GM18870 (cell line): Measurements from ENCODE around the gene CCDC89.
A peak's percentile ranks its signal among the peaks of the same experiment; 100 is the strongest.

Experiments used
- ATAC-seq: cut with Tn5 transposase; IDR thresholded peaks from one replicate; pipeline ENCODE4 v1.9.1; 2021; ENCODE audit warnings: moderate library complexity; ENCODE audit not compliant: unreplicated experiment

The CCDC89 gene

GRCh38 chr11:85685820-85686459, at the start of gene CCDC89:
TSS of gene CCDC89 (minus strand) at chr11:85686195. CDS start at chr11:85686130, 65 bp downstream.
- ATAC-seq: no peak

DNA sequence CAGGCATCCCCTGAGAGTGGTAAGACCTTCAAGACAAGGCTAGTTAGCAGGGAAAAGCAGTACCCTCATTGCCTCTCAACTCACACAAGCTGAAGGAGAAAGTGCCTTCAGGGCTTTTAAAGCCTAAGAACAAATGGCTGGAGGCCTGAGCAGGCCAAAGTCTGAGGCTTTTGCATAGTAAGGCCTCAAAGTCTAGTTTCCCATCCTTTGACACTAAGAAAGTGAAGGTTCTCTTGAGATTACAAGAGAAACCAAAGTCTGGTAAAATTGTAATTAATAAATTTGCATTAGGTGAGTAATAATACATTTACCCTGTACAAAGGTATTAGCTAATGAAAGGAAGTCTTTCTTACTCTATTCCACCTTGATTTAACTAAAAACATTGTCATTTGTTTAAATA, 47.0 kb upstream of the CCDC89 start:
- ATAC-seq: peak; percentile 77

DNA sequence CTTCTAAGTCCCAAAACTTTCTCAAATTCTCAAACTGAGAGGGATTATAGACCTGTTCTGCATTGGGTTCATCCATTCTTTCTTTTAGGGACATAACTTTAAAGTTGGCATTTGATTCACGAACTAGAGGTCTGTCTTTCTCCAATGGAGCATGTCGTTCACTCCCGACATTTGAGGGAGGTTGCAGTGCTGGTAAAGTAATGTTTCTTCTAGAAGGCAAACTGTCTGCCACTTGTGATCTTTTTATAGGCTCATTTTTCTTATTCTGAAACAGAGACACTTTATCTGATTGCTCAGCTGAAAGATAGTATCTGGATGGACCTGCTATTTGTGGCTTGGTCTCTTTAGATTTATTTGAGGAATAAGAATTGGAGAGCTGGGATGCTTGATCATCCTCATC, 40.4 kb upstream of the CCDC89 start:
- no peak for ATAC-seq

GRCh38 chr11:85725510-85726258, 39.7 kb upstream of the CCDC89 start:
- ATAC-seq: no peak

DNA sequence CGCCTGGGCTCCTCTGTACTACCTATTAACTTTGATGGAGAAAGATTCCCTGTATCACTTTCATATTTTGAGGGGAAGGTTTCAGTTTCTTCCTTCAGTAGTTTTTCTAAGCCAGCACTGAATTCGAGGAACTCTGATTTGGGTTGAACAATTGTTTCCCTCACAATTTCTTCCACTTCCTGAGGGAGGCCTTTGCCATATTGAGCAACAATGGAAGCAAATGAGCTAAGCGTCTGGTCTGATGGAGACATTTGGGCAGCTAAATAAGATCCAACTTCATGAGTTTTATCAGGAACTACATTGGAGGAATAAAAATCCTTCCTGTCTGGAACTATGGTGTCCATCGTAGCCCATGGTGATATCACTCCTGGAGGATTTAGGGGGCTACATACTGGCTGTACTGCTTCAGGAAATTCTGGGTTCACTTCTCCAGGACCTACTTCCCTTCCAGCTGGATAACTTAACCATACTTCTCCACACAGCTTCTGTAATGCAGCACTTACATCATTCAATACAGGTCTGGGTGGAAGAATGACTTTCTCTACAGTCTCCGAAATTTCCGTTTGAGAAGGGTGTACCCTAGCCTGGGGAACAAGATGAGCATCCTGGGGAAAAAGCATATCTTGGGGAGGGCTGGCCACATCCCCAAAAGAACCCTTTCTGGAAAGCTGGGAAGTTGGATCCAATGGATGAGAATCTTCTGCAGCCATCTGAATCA, 38.9 kb upstream of the CCDC89 start:
- no peak for ATAC-seq

DNA sequence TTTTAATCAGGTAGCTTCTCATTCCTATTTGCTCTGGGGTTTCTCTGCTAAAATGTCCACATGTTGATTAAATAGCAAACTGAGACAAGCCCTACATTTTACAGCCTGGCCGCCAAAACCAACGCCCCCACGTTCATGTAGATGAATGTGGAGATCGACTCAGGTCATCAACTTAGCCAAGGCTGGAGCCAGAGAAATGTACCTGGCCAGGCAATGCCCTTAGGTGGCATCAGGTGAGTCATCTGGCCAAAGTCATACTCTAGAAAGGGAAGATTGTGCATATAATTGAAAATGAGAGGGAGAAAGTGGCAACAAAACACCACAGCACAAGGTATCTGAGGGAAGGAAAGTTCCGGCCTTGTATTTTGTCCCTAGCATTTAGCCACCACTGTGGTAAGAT, 37.1 kb upstream of the CCDC89 start:
- no peak for ATAC-seq

DNA sequence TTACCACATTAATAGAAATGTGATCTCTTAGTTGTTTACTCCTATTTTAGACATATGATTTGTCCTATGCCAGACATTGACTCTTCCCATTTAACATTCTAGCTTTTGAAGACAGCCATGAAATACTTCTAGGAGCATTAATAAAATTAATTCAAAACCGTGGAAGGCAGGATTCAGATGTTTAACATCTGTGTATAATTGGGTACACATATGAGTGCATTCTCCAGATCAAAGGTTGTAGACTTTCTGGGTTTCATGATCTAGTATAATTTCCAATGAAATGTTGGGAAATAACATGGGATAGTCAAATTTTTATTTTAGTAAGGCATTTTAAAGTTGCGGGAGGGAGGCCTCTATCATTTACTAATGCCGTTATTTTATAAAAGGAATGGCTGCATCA, 35.2 kb upstream of the CCDC89 start:
- no peak for ATAC-seq

- no peak for ATAC-seq
These were observed 33.2 kb upstream of the CCDC89 start for GRCh38 chr11:85718991-85719807.

DNA sequence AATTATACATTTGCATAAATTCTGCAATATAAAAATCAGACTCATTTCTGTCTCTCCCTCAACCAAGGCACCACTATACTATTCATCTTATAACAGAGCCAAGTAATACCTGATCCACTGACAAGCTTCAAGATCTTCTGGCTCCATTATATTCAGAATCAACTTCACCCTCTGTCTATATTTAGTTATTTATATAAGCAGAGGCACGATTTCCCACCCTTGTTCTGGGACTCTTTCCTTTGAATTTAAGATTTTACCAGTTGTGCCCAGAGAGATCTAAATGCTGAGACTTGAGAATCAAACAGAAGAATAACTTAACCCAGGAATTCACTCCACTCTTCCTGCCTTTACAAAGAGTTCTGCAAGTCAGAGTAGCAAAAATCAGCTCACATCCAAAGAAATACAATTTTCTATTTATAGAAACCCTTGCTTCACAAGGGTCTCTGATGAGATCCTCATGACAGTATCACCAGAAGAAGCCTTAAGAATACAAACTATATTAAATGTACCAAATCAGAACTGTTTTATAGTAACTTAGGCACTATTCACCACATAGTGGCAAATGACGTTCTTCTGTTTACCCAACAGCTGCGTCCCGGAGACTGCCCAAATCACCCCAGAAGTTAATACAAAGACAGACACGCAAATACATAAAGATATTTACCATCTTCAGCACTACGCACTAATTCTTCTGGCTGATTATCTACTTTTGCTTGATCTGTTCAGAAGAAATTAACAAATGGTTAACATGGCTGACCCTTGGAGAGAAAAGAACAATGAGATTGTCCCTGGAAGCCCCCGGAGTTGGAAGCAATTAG, 32.3 kb upstream of the CCDC89 start:
- ATAC-seq: no peak

GRCh38 chr11:85717429-85717828, 31.4 kb upstream of the CCDC89 start:
- no peak for ATAC-seq

DNA sequence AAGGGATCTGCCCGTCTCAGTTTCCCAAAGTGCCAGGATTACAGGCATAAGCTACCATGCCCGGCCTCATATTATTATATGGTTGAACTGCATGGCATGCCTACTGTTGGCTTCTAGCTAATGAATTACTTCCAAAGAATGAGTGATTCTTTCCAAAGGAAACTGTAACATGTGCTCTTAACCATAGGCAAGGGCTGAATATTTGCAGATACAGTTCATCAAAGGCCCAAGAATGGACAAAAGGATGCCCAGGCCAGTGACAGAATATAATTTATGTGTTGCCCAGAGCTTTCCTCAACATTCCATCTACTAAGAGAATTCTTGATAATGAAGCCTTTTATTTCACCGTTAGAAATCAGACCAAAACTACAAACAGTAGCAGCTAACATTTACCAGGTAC, 27.0 kb upstream of the CCDC89 start:
- no peak for ATAC-seq

- no peak for ATAC-seq
These were observed 24.9 kb upstream of the CCDC89 start for GRCh38 chr11:85710917-85711316.

GRCh38 chr11:85709941-85710702, 24.1 kb upstream of the CCDC89 start:
- no peak for ATAC-seq

GRCh38 chr11:85705800-85706199, 19.8 kb upstream of the CCDC89 start:
- no peak for ATAC-seq

GRCh38 chr11:85704967-85705366, 19.0 kb upstream of the CCDC89 start:
- ATAC-seq: no peak

GRCh38 chr11:85699957-85700741, 14.2 kb upstream of the CCDC89 start:
- peak; percentile 96 for ATAC-seq

DNA sequence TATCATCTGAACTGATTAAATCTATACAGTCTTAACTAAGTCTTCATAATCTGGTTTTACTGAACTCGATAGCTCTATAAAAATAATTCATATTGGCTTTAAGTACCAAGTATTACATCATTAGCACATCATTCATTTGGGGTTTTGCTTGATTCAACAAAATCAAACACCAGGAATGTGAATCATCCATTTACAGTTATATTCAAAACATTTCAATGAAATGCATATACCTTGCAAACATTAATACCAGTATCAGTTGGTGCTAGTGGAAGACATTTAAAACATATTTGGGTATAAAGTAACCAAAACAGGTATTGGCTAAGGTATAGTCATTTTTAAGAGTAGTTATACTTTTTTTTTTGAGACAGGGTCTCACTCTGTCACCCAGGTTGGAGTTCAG, 12.2 kb upstream of the CCDC89 start:
- no peak for ATAC-seq

- no peak for ATAC-seq
These were observed 11.8 kb upstream of the CCDC89 start for GRCh38 chr11:85697747-85698146.

DNA sequence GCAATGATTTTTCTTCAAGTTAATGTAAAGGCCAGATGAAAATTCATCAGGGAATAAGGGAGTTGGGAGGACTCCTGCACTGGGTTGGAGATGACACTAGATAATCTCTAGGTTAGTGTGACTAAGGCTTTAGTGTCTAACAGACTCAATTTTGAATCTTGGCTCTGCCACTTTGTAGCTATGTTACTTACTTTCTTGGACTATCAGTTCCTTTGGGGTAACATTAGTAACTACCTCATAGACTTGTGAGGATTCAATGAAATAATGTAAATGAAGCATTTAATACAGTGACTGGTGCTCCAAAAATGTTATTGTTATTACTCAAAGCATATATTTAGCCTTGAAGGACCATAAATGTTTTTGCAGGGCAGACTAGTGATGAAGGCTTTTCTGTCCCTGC, 9.6 kb upstream of the CCDC89 start:
- ATAC-seq: no peak
